Endodermal cell (in vitro differentiated cells): ENCODE measurements around the gene HMGCLL1. TPM values are rescaled to one million over a fixed set of nuclear protein-coding genes. Genes with fewer than 3 reads are reported as not detected.

ENCODE experiments used
- DNase-seq: peaks from one replicate; pipeline ENCODE4 v3.0.0-alpha.2; 2017
- H3K27ac ChIP-seq: 2 replicates; pipeline ENCODE4 v1.5.1; 2013; ENCODE audit warnings: mild to moderate bottlenecking, low read depth, low read length, moderate library complexity
- H3K27me3 ChIP-seq: 2 replicates; pipeline ENCODE4 v1.6.1; 2013; ENCODE audit warnings: mild to moderate bottlenecking, low read length, moderate library complexity; ENCODE audit not compliant: insufficient read depth, control insufficient read depth, poor library complexity, severe bottlenecking
- H3K36me3 ChIP-seq: 2 replicates; pipeline ENCODE4 v1.7.0; 2013; ENCODE audit warnings: mild to moderate bottlenecking, low read length, moderate library complexity; ENCODE audit not compliant: control insufficient read depth, insufficient read depth
- H3K4me1 ChIP-seq: one replicate; pipeline ENCODE4 v1.7.0; 2013; ENCODE audit warnings: low read length; ENCODE audit not compliant: control insufficient read depth, insufficient read depth
- H3K4me3 ChIP-seq: 2 replicates; pipeline ENCODE4 v1.5.1; 2013; ENCODE audit warnings: mild to moderate bottlenecking, low read length, moderate library complexity
- H3K9ac ChIP-seq: 2 replicates; pipeline ENCODE4 v1.6.1; 2013; ENCODE audit warnings: mild to moderate bottlenecking, low read length, moderate library complexity; ENCODE audit not compliant: poor library complexity, severe bottlenecking; ENCODE audit errors: extremely low read depth
- H3K9me3 ChIP-seq: 2 replicates; pipeline ENCODE4 v1.6.1; 2013; ENCODE audit warnings: mild to moderate bottlenecking, low read length, moderate library complexity; ENCODE audit not compliant: control insufficient read depth
- H3K27ac Mint-ChIP-seq: 2 replicates; pipeline ENCODE4 v1.8.0; 2020; ENCODE audit warnings: mixed read lengths
- H3K27me3 Mint-ChIP-seq: 2 replicates; pipeline ENCODE4 v1.8.0; 2021; ENCODE audit warnings: mild to moderate bottlenecking, mixed read lengths; ENCODE audit not compliant: insufficient read depth
- H3K36me3 Mint-ChIP-seq: 2 replicates; pipeline ENCODE4 v1.8.0; 2020; ENCODE audit warnings: low read depth, mixed read lengths
- H3K4me1 Mint-ChIP-seq: 2 replicates; pipeline ENCODE4 v1.8.0; 2020; ENCODE audit warnings: mixed read lengths
- H3K4me3 Mint-ChIP-seq: 2 replicates; pipeline ENCODE4 v1.8.0; 2020; ENCODE audit warnings: mild to moderate bottlenecking, moderate library complexity, mixed read lengths
- H3K9me3 Mint-ChIP-seq: 2 replicates; pipeline ENCODE4 v1.8.0; 2020; ENCODE audit warnings: mild to moderate bottlenecking, mixed read lengths
- CTCF ChIP-seq: fragments of 200-600 bp; sonication (generic); conservative IDR thresholded peaks from 2 replicates; pipeline ENCODE4 v1.5.0; 2021; ENCODE audit warnings: antibody characterized with exemption, mild to moderate bottlenecking
- WGBS, 2 experiments: methylation state at CpG; one replicate each; pipeline versions ENCODE4 v1.1.5 to v1.1.7; 2013; ENCODE audit warnings: missing lambda C conversion rate in 2 of 2, mixed read lengths in 1 of 2; ENCODE audit not compliant: insufficient coverage in 1 of 2, insufficient read length in 1 of 2; 5-methylcytosine and 5-hydroxymethylcytosine counted together
- total RNA-seq, 2 donors: library from RNA; stranded (reverse); fragmentation: NEBNext Ultra II Directional in 1 of 2; extraction: Animal tissue kit (Norgen Biotek cat#: 25700) in 1 of 2; gene quantifications; 2 replicates in 1 of 2; 3 replicates in 1 of 2; pipeline ENCODE4 v1.2.1, GENCODE V29; 2021

HMGCLL1 gene
- total RNA-seq, 2 donors from 2014 or later, result 0.20 to 0.60 TPM

DNA sequence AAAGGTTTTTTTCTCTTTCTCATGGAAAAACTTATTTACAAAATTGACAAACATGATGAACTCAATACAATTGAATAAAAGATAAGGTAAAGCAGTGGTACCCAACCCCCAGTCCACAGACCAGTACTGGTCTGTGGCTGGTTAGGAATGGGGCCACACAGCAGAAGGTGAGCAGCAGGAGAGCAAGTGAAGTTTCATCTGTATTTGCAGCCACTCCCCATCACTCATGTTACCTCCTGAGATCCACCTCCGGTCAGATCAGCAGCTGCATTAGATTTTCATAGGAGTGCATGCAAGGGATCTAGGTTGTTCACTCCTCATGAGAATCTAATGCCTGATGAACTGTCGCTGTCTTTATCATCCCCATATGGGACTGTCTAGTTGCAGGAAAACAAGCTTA lies 47.5 kb downstream of the HMGCLL1 start:
- DNase-seq, result no peak
- no peaks in the 10 kb centered on the region for H3K4me1 ChIP-seq
- no peaks in the 10 kb centered on the region for H3K9me3 Mint-ChIP-seq
- no peaks in the 10 kb centered on the region for H3K27me3 Mint-ChIP-seq
- no peaks in the 10 kb centered on the region for H3K27me3 ChIP-seq
- no peak overlapping the region for H3K27ac Mint-ChIP-seq
- no peak overlapping the region for H3K27ac ChIP-seq
- no peaks in the 10 kb centered on the region for H3K36me3 Mint-ChIP-seq
- no peak for TF ChIP-seq CTCF
- H3K9me3 ChIP-seq, result no peaks in the 10 kb centered on the region
- no peaks in the 10 kb centered on the region for H3K4me1 Mint-ChIP-seq
- WGBS, 2 experiments, result 95 to 100% methylated on average over 1 to 2 of the region's 2 CpGs
- no peak overlapping the region for H3K4me3 ChIP-seq
- H3K36me3 ChIP-seq, result no peaks in the 10 kb centered on the region
- H3K9ac ChIP-seq, result no peak overlapping the region
- no peak overlapping the region for H3K4me3 Mint-ChIP-seq

- H3K27me3 ChIP-seq, result no peaks in the 10 kb centered on the region
- H3K36me3 ChIP-seq, result no peaks in the 10 kb centered on the region
- DNase-seq, result no peak
- Mint-ChIP-seq H3K27ac (no peak overlapping the region), H3K9me3 (no peaks in the 10 kb centered on the region), H3K4me1 (no peaks in the 10 kb centered on the region), H3K27me3 (no peaks in the 10 kb centered on the region), H3K36me3 (no peaks in the 10 kb centered on the region), H3K4me3 (no peak overlapping the region)
- no peak for TF ChIP-seq CTCF
- H3K9ac ChIP-seq, result no peak overlapping the region
- H3K4me1 ChIP-seq, result no peaks in the 10 kb centered on the region
- H3K27ac ChIP-seq, result no peak overlapping the region
- WGBS, 2 experiments, result 100% methylated on average over 2 of the region's 2 CpGs; no CpG with 5 or more reads in 1 of the 2 experiments
- no peaks in the 10 kb centered on the region for H3K9me3 ChIP-seq
- no peak overlapping the region for H3K4me3 ChIP-seq
Observed at GRCh38 chr6:55530931-55531330, 48.1 kb downstream of the HMGCLL1 start.

DNA sequence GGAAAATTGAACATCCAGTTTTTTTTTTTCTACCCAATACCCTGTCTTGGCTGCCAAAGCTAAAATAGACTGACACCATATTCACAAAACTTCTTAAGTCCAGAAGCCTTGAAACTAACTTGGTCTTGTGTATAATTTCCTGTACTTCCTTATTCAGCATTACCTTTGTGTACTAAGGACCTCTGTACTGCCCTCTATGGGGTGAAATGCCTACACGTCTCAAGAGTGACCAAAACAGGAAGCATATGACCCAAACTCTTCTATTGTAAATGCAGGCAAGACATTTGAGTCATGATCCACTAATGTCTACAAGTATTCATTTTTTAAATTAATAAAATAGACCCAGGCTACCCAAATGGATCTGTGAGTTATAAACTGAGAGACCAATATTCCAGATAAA lies 50.4 kb downstream of the HMGCLL1 start:
- Mint-ChIP-seq H3K4me3 (no peak overlapping the region), H3K9me3 (no peaks in the 10 kb centered on the region), H3K27ac (no peak overlapping the region), H3K36me3 (no peaks in the 10 kb centered on the region), H3K4me1 (peaks cover 3% of the 10 kb centered on the region), H3K27me3 (no peaks in the 10 kb centered on the region)
- no peak overlapping the region for H3K9ac ChIP-seq
- H3K27me3 ChIP-seq, result no peaks in the 10 kb centered on the region
- no peaks in the 10 kb centered on the region for H3K36me3 ChIP-seq
- TF ChIP-seq CTCF, result peak; percentile 80
- H3K4me3 ChIP-seq, result no peak overlapping the region
- peaks cover 2% of the 10 kb centered on the region for H3K4me1 ChIP-seq
- 61% methylated on average over 1 of the region's 1 CpG; no CpG with 5 or more reads in 1 of the 2 experiments for WGBS, 2 experiments
- DNase-seq, result peak; percentile 52
- H3K9me3 ChIP-seq, result no peaks in the 10 kb centered on the region
- no peak overlapping the region for H3K27ac ChIP-seq
